HG03354 (cell line): Measurements from ENCODE around the gene CTF1.

ENCODE experiments used
- ATAC-seq: cut with Tn5 transposase; IDR thresholded peaks from one replicate; pipeline ENCODE4 v1.9.1; 2021; ENCODE audit warnings: mild to moderate bottlenecking; ENCODE audit not compliant: unreplicated experiment, poor library complexity, severe bottlenecking

Gene CTF1

DNA sequence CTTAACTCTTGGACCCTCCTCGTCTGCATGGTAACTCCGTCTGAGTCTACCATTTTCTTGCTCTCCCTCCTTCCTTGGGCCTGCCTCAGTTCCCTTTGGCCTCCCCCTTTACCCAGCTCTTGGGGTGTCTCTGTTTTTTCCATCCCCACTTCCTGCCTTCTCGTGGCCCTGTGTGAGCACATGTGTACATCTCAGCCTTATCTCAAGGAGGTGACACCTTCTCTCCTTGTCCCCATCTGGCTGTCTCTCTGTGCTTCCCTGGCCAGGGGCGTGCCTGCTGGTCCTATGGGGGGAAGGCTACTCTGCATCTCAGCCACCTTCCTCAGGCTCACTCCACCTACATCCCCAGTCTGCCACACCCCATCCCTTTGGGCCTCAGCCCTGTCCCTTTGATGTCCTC lies 6.6 kb downstream of the CTF1 start:
- no peak for ATAC-seq

DNA sequence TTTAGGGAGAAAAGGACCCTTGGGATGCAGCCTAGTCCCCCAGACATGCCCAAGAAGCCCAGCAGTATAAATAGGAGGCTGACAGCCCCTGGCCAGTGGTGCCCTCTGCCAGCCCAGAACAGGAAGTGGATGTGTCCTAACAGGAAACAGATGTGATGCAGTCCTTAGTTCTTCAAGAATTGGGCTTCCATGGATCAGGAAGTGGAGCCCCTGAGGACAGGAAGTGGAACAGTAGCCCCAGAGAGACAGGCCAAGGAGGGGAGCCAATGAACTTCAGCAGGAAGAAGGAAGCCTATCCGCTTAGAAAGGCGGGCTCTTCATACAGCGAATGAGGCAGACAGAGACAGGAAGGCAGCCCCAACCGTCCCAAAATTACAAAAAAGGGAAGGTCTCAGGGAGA lies 7.2 kb downstream of the CTF1 start:
- no peak for ATAC-seq

DNA sequence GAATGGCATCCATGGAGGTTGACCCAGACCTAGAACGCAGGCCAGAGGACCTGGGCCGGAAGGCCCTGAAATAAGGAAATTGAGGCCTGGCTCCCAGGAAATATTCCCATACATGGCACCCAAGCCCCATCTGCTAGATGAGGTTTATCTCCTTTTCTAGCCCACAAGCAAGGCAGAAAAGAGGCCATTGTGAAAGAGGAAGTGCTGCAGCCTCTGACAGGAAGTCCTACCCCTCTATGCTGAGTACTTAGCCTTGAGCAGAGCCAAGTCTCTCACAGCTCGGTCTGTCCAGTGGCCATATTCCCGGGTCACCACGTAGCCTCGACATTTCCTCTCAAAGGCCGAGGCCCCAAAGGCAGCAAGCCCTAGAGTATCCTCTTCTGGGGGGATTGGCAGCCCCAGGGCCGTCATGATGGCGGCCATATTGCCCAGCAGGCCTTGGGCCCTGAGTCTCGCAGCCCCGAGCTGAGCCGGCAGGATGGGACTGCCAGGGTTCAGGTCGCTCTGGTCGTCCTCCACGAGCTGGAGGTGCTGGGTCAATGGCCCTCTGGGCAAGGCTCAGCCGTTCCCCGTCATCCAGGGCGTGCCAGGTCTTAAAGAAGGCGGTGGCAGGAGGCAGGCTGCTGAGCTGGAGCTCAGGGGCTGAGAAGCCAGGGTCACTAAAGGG lies 7.8 kb downstream of the CTF1 start:
- ATAC-seq: no peak

DNA sequence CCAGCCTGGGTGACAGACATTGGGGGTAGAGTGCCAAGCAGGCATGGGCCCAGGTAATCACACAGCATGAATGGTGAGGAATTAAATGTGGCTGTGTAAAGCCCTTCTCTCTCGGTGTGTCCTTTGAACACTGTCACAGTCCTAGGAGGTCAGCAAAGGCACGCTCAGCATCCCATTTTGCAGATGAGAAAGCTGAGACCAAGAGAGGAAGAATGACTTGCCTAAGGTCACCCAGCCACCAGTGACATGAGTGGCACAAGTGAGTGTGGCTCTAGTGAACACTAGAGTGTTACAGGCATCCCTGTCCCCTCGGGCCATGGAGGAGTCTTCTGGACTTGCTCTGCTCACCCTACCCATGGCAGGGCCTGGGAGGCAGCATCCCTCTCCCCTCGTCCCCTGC lies 10.7 kb downstream of the CTF1 start:
- ATAC-seq: no peak

DNA sequence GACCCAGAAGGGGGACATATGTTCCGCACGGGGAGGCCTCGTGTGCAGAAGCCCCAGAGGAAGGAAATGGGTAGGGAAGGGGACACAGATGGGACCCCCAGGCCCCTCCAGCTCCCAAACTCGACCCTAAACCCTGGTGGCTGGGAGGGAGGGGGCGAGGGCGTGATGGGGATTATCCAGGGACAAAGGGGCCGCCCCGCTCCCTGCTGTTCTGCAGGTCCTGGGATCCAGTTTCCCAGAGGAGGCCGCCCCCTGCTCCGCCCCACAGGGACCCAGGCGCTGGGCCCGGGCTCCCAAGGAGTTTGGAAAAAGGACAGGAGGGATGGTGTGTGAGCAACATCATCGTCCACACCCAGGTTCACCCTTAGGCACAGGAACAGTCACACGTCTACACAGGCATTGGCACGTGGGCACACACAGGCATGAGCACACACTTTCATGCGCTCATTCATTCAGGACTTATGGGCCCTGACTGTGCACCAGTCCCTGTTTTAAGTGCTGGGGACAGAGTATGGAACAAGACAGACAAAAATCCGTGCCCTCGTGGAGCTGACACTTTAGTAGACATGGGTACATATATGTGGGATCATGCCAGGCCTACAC lies 14.1 kb downstream of the CTF1 start:
- ATAC-seq: no peak

DNA sequence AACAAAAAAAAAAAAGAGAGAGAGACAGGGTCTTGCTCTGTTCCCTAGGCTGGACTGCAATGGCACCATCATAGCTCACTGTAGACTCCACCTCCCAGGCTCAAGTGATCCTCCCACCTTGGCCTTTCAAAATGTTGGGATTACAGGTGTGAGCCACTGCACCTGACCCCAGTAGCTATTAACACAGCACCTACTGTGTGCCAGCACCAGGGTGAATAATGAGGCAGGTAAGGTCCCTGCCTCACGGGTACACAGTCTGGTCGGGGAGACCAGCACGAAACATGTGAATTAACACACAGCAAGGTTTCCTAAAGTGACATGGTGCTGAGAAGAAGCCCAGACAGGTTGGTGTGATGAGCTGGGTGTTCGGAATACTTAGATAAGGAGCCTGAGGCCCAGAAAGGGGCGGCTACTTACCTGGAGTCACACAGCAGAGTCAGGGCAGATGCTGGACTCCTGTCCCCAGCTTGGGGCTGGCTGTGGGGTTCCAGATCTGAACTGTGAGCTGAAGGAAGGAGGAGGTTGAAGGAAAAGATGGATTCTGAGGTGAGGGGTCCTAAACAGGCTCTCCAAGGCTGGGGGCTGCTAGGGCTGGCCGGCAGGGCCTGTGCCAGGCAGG lies 16.5 kb downstream of the CTF1 start:
- ATAC-seq: no peak

DNA sequence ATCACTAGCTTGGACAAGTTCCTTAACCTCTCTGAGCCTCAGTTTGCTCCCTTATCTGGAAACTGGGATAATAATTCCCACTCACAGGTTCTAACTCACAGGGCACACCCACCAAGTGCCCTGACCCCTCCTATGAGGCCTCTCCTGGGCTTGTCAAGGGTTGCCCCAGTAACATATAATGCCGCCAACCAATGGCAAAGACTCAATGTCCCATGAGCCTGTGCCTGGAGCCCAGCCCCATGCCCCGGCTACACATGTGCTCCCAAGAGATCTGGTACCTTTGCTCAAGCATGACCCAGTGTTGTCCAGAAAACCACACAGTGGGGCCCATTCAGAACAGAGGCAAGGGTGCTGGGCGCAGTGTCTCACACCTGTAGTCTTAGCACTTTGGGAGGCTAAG lies 18.4 kb downstream of the CTF1 start:
- no peak for ATAC-seq

DNA sequence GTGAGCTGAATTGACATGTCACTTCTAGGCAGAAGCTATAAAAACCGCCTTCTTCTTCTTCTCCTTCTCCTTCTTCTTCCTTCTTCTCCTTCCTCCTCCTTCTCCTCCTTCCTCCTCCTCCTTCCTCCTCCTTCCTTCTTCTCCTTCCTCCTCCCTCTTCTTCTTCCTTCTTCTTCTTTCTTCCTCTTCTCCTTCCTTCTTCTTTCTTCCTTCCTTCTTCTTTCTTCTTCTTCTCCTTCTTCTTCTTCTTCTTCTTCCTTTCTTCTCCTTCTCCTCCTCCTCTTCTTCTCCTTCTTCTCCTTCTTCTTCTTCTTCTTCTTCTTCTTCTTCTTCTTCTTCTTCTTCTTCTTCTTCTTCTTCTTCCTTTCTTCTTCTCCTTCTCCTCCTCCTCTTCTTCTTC lies 22.2 kb downstream of the CTF1 start:
- no peak for ATAC-seq

DNA sequence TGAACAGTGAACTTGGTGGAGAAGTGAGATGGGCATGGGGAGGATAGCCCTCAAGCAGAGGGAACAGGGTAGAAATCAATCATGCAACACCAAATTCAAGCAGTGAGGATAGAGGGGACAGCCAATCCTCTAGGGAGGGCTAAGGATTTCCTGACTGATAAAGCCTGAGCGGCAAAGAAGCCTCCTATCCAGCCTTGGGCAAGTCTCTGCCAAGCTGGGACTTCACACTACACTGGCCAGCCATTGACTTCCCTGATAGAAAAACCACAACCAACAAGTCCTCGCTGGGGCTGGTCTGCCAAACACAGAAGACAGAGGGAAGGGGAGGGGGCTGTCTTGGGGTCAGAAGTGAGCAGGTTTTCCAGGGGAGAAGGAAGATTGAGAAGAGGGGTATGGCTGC lies 24.5 kb downstream of the CTF1 start:
- no peak for ATAC-seq

DNA sequence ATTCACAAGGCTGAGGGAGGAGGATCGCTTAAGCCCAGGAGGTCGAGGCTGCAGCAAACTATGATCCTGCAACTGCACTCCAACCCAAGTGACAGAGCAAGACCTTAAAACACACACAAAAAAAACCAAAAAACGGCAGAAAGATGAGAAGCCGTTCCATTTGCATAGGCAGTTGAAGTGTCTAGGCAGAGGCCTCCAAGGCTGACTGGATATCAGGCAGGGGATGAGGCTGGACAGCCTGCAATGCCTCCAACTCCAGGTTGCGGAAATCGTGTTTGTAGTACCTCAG lies 25.0 kb downstream of the CTF1 start:
- ATAC-seq: no peak

DNA sequence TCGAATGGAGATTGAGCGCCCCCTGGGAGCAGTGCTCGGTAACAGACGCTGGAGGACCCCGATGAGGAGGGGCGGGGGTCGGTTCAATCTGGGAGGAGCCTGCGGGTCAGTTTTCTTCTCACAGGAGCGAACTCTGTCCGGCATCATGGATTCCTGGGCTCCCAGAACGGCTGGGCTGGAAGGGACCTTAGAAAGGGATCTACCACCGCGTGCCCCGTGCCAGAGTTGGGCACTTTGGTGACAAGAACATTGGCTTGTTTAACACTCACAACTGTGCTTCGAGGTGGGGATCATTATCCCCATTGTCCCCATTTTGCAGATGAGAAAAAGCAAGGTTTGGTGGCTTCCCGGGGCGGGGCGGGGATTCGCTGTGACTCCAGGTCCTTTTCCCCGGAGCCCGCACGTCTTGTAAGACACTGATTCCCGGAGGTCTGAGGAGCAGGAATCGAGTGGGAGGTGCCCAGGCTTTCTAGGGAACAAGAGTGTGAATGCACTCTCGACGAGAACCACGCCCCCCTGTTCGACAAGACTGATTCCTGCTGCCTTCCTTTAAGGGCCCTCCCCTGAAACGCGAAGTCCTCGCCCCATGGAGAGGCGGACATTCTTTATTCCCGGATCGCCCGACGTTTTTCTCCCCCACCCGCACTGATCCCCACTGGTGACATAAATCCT lies 25.5 kb downstream of the CTF1 start:
- peak; percentile 1 for ATAC-seq

DNA sequence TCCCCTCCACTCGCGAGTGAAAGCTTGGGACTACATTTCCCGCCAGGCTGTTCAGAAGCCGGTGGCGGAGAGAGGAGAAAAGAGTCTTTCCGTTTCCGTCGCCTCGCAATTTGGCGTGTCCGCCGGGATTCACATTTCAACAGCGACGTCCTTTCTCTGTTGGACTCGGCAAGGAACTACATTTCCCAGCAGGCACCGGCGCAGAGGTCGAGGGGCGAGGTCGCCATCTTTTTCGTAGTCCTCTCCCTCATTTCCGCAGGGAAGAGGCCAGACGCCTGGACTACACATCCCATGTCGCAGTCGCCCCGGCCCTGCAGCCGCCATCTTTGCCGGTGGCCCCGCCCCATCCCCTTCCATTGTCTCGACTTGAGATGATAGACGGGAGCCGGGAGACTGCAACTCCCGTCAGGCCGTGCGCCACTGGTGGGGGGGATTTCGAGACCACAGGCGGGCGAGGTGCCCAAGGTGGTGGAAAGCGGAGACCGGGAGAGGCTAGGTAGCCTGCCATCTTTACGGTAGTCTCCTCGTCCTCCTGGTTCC lies 26.1 kb downstream of the CTF1 start:
- ATAC-seq: peak; percentile 77

DNA sequence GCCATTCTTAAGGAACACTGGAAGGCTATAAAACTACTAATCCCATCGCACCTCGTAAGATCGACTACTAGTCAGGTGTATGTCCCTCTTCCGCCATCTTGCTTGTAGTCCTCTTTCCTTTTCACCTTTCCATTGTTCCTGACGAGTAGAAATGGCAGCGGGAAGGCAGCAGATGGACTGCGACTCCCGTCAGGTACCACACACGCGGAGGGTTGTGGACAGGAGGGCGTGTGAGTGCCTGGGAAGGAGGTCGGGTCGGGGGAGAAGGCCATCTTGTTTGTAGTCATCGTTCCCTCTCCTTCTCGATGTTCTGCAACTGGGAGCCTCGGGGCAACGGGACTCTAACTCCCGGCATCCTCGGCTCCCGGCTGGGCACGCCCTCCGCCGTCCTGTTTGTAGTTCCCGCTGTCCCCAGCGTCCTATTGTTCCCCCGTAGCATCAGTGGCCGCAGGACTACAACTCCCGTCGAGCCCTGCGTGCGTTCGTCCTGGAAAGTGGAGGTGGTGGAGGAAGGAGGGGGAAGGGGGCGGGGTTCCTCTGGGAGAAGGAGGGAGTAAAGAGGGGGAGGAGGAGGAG lies 26.6 kb downstream of the CTF1 start:
- peak; percentile 70 for ATAC-seq

DNA sequence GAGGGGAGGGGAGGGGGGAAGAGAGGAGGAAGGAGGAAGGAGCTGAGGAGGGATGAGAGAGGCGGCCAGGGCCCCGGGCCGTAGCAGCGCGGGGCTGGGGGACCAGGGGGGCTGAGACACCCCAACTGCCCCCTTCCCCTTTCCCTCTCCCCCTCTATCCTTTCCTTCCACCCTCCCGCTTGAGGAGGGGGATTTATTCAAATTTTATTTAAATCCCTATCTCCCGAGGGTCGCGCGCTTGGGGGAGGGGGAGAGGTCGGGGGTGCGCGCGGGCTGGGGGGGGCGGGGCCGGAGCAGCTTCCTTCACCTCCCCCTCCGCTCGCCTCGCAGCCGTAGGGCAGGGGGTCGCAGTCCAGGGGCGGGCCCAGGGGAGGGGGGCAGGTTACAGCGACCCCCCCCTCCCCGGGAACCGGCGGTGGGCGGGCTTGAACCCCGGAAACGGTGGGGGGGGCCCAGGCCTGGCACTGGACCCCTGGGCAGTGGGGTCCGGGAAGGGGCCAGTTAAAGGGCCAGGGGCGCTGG lies 27.2 kb downstream of the CTF1 start, which contains the start of gene FBXL19:
Gene FBXL19, plus strand, starts transcription at position 19 of the 522 bp plus-strand sequence. CDS start 2,183 bp downstream, outside the sequence.
- no peak for ATAC-seq

DNA sequence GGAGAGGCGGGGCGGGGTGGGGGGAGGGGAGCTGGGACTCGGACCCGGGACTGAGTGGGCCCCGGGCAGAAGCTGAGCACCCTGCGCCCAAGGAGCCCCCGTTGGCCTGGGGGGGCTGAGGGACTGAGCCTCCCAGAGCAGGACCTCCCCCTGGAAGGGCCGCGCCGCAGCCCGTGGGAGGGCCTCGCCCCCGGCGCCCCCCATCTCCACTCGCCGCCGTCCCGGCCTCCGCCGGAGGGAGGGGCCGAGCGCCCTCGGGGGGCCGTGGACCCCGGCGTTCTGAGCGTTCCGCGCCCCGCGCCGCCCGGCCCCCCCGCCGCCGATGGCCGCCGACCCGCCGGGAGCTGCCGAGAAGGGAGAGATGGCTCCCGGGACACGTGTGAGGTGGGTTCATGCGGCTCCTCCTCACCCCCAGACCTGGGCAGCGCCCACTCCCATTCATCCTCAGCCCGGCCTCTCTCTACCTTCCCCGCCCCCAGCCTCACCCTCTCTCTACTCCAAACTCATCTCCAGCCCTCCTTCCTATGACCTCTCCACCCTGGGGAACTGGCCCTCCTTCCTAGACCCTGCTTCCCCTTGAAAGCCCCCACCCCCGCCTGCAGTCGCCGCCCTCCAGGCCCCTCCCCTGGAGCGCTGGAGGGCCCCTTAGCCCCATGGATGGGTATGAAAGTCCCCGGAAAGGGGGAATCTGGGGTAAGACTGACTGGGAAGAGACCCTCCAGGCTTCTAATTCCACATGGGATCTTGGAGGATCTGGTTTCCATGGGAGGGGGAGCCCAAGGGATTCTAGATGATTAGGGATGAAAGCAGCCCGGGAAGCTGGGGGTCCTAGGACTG lies 27.9 kb downstream of the CTF1 start:
- no peak for ATAC-seq

DNA sequence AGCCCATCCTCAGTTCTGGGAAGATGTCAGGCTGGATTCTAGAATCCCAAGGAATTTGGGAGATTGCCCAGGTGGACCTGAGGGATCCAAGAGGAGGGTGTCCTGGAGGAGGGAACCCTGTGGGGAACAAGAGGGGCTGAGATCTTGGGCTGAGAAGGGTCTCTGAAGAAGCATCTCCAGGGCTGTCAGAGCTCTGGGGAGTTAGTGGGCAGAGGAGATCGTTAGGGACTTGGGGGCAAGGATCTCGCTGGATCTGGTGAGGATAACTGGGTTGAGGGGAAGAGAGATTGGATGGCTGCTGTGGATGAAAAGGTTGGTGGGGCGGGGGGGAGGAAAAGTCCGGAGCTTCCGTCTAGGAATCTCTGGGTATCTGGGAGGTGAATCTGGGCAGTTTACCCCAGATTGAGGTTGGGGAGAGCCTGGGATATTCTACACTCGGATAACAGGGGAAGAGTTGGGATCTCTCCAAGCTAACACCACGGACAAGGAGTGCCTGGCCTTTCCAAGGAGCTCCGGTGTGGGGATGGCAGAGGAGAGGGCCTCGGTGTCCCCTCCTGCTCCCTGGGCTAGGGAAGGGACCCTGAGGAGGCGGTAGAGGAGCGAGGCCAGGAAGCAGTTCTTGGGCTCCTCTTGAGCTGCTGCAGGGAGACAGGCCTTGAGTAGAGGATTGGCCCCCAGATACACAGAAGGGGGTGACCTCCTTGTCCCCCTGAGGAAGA lies 28.7 kb downstream of the CTF1 start:
- ATAC-seq: no peak

DNA sequence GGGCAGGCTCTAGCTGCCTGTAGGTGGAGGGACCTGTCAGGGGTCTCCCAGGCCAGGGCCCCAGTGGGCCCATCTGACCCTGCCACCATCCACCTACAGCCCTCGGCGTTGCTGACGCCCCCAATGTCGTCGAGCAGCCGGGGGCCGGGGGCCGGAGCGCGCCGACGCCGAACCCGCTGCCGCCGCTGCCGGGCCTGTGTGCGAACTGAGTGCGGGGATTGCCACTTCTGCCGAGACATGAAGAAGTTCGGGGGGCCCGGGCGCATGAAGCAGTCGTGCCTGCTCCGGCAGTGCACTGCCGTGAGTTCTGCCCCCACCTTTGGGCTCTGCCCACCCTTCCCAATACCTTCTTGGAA lies 29.2 kb downstream of the CTF1 start:
- no peak for ATAC-seq

DNA sequence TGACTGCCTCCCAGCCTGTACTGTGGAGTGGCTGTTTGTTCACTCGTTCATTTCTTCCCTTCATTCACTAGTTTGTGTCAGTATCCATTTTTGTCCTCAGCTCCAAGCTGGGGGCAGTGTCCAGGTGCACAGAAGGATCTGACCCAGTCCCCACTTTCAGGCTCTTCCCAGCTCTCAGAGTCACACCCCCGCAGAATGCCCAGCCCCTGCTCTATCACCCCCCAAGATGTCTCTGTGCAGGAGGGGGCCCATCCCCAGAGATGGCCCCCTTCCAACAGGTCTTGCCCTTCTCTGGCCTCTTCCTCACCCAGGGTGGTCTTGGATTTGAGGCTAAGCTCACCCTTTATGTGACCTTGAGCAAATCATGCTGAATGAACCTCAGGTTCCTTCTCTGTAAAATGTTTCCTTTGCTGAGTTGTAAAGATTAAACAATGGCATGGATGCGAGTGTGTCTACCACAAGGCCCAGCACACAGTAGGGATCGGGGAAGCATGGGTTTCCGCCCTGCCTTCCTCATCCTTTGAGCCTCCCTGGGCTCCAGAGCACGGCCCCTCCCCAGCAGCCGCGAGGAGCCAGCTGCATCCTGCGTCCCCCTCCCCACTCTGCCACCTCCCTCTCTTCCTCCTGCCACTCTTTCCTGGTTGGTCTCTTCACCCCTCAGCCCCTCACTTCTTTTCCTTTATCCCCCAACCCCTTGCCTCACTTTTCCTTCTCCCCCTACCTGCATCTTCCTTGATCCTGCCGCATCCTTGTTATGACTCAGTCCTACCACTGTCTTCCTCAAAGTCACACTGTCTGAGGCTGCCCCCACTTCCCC lies 29.8 kb downstream of the CTF1 start:
- no peak for ATAC-seq
